Measurements from ENCODE around the gene STK32B.

GRCh38 chr4:5422195-5422594 is 370.9 kb downstream of the STK32B start:
- TF ChIP-seq POLR2A (IDR thresholded peaks at IDR 0.05; ENCODE audit: low read depth, low read length) (no peak), FOS (IDR thresholded peaks at IDR 0.05; ENCODE audit: low read depth, low read length) (no peak), CTCF (conservative IDR thresholded peaks at IDR 0.05; ENCODE audit: low read depth, low read length) (no peak), USF2 (IDR thresholded peaks at IDR 0.05; ENCODE audit: low read depth, low read length) (no peak), RCOR1 (IDR thresholded peaks at IDR 0.05; ENCODE audit: insufficient replicate concordance, low read length) (no peak), CHD1 (IDR thresholded peaks at IDR 0.05; ENCODE audit: low read depth, low read length) (no peak), RAD21 (IDR thresholded peaks at IDR 0.05; ENCODE audit: low read length) (no peak), RFX5 (IDR thresholded peaks at IDR 0.05; ENCODE audit: low read depth, low read length) (no peak), ELK1 (IDR thresholded peaks at IDR 0.05; ENCODE audit: borderline replicate concordance, low read depth, low read length) (no peak), MAFK (IDR thresholded peaks at IDR 0.05; ENCODE audit: low read depth, low read length) (no peak)
